ENCODE results near the gene ARPC5L. TPM values are rescaled to one million over a fixed set of nuclear protein-coding genes. Genes with fewer than 3 reads are reported as not detected.
A peak's percentile ranks its signal among the peaks of the same experiment; 100 is the strongest.

The ARPC5L gene
- total and polyA plus RNA-seq, 2 experiments from 2014 or later: 35.9 to 87.3 TPM

- Histone ChIP-seq H3K4me3 (peak overlapping the region; percentile 99), H4K20me1 (replicated peaks; ENCODE audit: insufficient read depth) (peaks cover 45% of the 10 kb centered on the region), H3F3A (replicated peaks; ENCODE audit: low read depth) (peaks cover 15% of the 10 kb centered on the region), H3K27me3 (ENCODE audit: insufficient read depth) (no peaks in the 10 kb centered on the region), H3K9me2 (ENCODE audit: insufficient read depth) (no peaks in the 10 kb centered on the region), H3K4me2 (peak overlapping the region; percentile 98), H3K36me3 (ENCODE audit: insufficient read depth) (no peaks in the 10 kb centered on the region; the same call in 1 of the 2 replicates), H3K27ac (ENCODE audit: low read depth) (peak overlapping the region; percentile 97), H2AFZ (peak overlapping the region; percentile 89), H3K79me2 (replicated peaks; ENCODE audit: insufficient read depth) (peaks cover 61% of the 10 kb centered on the region), H3K4me1 (ENCODE audit: insufficient read depth) (peaks cover 33% of the 10 kb centered on the region)
- no peaks in the 10 kb centered on the region for H3K9me3 Mint-ChIP-seq
- DNase-seq (ENCODE audit: low spot score) (peak; percentile 92), ATAC-seq (peak; percentile 88)
- peak overlapping the region; percentile 96 for H3K27ac Mint-ChIP-seq
- peaks cover 47% of the 10 kb centered on the region for H3K4me1 Mint-ChIP-seq
- peaks cover 26% of the 10 kb centered on the region for H3K36me3 Mint-ChIP-seq (ENCODE audit: low read depth)
- H3K27me3 Mint-ChIP-seq (ENCODE audit: insufficient read depth, low read depth, poor library complexity): peaks cover 16% of the 10 kb centered on the region
- TF ChIP-seq POLR2AphosphoS5 (IDR thresholded peaks at IDR 0.05; ENCODE audit: low read depth) (peak; percentile 89), ETS1 (IDR thresholded peaks at IDR 0.05) (peak; percentile 67), JUNB (IDR thresholded peaks at IDR 0.05; ENCODE audit: unreplicated experiment) (no peak), CTCF (conservative IDR thresholded peaks at IDR 0.05; ENCODE audit: low read depth in 2 of 2) (peak; percentile 26 to 64; a peak in 3 of 4 replicates), CREB1 (CRISPR knock-in tag; IDR thresholded peaks at IDR 0.05; ENCODE audit: low read depth) (peak; percentile 79), ZNF462 (CRISPR knock-in tag; IDR thresholded peaks at IDR 0.05) (no peak)
- peak overlapping the region; percentile 94 for H3K4me3 Mint-ChIP-seq
Observed at GRCh38 chr9:124868511-124869465, 6.9 kb downstream of the ARPC5L start.

Measured in GM23338 (cell line).